Fibroblast of lung (primary cell): ENCODE results near the gene AQP9. TPM values are rescaled to one million over a fixed set of nuclear protein-coding genes. Genes with fewer than 3 reads are reported as not detected.

Source experiments
- DNase-seq, 2 donors: peaks; one replicate each; pipeline versions ENCODE4 v3.0.0 to v3.0.0-alpha.2; 2010; ENCODE audit warnings: low read depth in 2 of 2
- H2AFZ ChIP-seq: 2 replicates; pipeline ENCODE4 v1.5.1; 2012; ENCODE audit warnings: low read length, control low read depth, inconsistent platforms
- H3K27ac ChIP-seq: 2 replicates; pipeline ENCODE4 v1.5.1; 2011; ENCODE audit warnings: low read length, control low read depth; ENCODE audit not compliant: insufficient read depth
- H3K27me3 ChIP-seq: 2 replicates; pipeline ENCODE4 v1.5.1; 2011; ENCODE audit warnings: mild to moderate bottlenecking, low read length; ENCODE audit not compliant: control insufficient read depth, insufficient read depth
- H3K36me3 ChIP-seq: 2 replicates; pipeline ENCODE4 v1.5.1; 2011; ENCODE audit warnings: low read length; ENCODE audit not compliant: control insufficient read depth, insufficient read depth
- H3K4me1 ChIP-seq: 2 replicates; pipeline ENCODE4 v1.5.1; 2011; ENCODE audit warnings: low read length; ENCODE audit not compliant: control insufficient read depth, insufficient read depth; ENCODE audit errors: extremely low read depth
- H3K4me2 ChIP-seq: 2 replicates; pipeline ENCODE4 v1.5.1; 2011; ENCODE audit warnings: low read length, control low read depth; ENCODE audit not compliant: insufficient read depth; ENCODE audit errors: extremely low read depth
- H3K4me3 ChIP-seq, 4 experiments: fragments of 200-600 bp in 1 of 4; sonication (generic) in 1 of 4; replicated peaks in 1 of 4; 2 replicates each; pipeline ENCODE4 v1.5.1; 2011 to 2016; ENCODE audit warnings: low read length in 4 of 4, low read depth in 3 of 4, mild to moderate bottlenecking in 3 of 4, control low read depth in 2 of 4, inconsistent platforms in 1 of 4, mixed read lengths in 1 of 4; ENCODE audit not compliant: insufficient read depth in 1 of 4; ENCODE audit errors: control extremely low read depth in 1 of 4
- H3K79me2 ChIP-seq: 2 replicates; pipeline ENCODE4 v1.5.1; 2012; ENCODE audit warnings: mild to moderate bottlenecking, low read length, inconsistent platforms; ENCODE audit not compliant: control insufficient read depth, insufficient read depth
- H3K9ac ChIP-seq: 2 replicates; pipeline ENCODE4 v1.5.1; 2011; ENCODE audit warnings: mild to moderate bottlenecking, low read length, control low read depth; ENCODE audit not compliant: insufficient read depth
- H3K9me3 ChIP-seq: 2 replicates; pipeline ENCODE4 v1.5.1; 2012; ENCODE audit warnings: low read depth, low read length; ENCODE audit not compliant: control insufficient read depth, insufficient read depth
- H4K20me1 ChIP-seq: 2 replicates; pipeline ENCODE4 v1.5.1; 2011; ENCODE audit warnings: low read length; ENCODE audit not compliant: control insufficient read depth, insufficient read depth; ENCODE audit errors: extremely low read depth
- EZH2 ChIP-seq: IDR thresholded peaks from 2 replicates; pipeline ENCODE4 v1.5.1; 2012; ENCODE audit warnings: low read length, control low read depth, mild to moderate bottlenecking; ENCODE audit errors: missing control alignments
- polyA plus RNA-seq, 2 donors: library from polyadenylated mRNA; depleted of rRNA in 1 of 2; stranded (reverse) in 1 of 2; unstranded in 1 of 2; fragments of >200 nt; gene quantifications; 2 replicates each; pipeline ENCODE4 v1.2.1, GENCODE V29; 2011 to 2012; ENCODE audit warnings: missing spikeins in 1 of 2
- total RNA-seq: library from RNA; depleted of rRNA; stranded (reverse); fragments of >200 nt; gene quantifications from 2 replicates; pipeline ENCODE4 v1.2.1, GENCODE V29; 2014
- TF ChIP-seq, protein P1 (sequence below), 2 donors: IDR thresholded peaks in 1 of 2; conservative IDR thresholded peaks in 1 of 2; 1 replicate in 1 of 2; 2 replicates in 1 of 2; pipeline ENCODE4 v1.5.1; 2011 to 2012; ENCODE audit warnings: low read length in 2 of 2, control low read depth in 1 of 2, inconsistent platforms in 1 of 2, low read depth in 1 of 2, mild to moderate bottlenecking in 1 of 2

Gene AQP9
- total and polyA plus RNA-seq, 2 donors (not counting 1 experiment from before 2014, with no cell fraction given), result not detected

DNA sequence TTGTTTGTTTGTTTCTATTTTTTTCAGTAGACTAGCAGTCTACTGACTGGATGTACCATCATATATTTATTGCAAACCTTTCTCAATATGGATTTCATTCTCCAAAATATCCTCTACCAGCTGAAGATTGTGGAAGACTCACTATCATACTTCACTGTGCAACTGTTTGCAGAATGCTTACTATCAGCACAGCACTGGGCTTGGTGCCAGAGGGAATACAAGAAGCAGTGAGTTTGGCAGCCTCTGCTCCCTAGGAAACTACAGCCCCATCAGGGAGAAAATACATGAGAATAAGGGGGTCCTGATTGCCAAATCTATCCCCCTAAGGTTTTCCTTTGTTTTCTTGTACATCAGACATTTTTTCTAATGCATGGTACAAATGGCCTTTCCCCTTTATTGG lies 27.5 kb downstream of the AQP9 start:
- H3K9me3 ChIP-seq, result no peaks in the 10 kb centered on the region
- no peak overlapping the region for H3K4me3 ChIP-seq
- H2AFZ ChIP-seq, result no peak overlapping the region
- H3K4me2 ChIP-seq, result no peak overlapping the region
- TF ChIP-seq, protein P1, sequence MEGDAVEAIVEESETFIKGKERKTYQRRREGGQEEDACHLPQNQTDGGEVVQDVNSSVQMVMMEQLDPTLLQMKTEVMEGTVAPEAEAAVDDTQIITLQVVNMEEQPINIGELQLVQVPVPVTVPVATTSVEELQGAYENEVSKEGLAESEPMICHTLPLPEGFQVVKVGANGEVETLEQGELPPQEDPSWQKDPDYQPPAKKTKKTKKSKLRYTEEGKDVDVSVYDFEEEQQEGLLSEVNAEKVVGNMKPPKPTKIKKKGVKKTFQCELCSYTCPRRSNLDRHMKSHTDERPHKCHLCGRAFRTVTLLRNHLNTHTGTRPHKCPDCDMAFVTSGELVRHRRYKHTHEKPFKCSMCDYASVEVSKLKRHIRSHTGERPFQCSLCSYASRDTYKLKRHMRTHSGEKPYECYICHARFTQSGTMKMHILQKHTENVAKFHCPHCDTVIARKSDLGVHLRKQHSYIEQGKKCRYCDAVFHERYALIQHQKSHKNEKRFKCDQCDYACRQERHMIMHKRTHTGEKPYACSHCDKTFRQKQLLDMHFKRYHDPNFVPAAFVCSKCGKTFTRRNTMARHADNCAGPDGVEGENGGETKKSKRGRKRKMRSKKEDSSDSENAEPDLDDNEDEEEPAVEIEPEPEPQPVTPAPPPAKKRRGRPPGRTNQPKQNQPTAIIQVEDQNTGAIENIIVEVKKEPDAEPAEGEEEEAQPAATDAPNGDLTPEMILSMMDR (conservative IDR thresholded peaks at IDR 0.05 in 1 of 2, IDR thresholded peaks at IDR 0.05 in 1 of 2; ENCODE audit: low read depth in 1 of 2, low read length in 2 of 2), result no peak
- TF ChIP-seq EZH2, result no peak
- peak; percentile 17 to 58 for DNase-seq
- no peaks in the 10 kb centered on the region for H3K4me1 ChIP-seq
- no peak overlapping the region for H3K9ac ChIP-seq
- H3K27ac ChIP-seq, result no peak overlapping the region
- H3K79me2 ChIP-seq, result no peaks in the 10 kb centered on the region
- H4K20me1 ChIP-seq, result no peaks in the 10 kb centered on the region
- no peaks in the 10 kb centered on the region for H3K36me3 ChIP-seq
- peaks cover 6% of the 10 kb centered on the region for H3K27me3 ChIP-seq

DNA sequence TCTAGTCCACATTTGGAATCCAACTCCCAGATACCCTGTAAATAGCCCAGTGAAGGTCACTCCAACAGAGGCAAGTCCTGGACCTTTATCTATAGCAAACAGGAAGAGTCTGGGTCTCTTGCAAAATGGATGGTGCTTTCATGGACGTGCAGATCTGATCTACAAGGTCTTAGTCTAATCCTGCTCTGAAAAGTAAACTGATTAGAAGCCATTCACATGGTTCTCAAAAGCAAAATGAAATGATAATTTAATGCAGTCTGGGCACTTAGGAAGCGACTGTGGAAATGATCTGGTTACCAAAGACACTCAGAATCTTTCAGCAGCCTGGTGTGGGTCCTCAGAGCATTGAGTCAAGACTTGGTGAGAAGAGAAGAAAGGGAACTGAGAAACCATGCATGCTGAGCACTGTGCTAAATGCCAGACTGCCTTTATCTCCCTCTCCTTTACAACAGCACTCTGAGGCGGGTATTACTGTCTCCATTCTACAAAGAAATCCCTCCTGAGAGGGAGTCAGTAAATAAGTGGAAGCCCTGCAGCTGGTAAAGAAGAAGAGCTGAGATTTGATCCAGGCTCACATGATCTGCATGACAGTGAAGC lies 29.0 kb downstream of the AQP9 start:
- no peaks in the 10 kb centered on the region for H3K9me3 ChIP-seq
- H3K4me1 ChIP-seq, result no peaks in the 10 kb centered on the region
- H3K27ac ChIP-seq, result no peak overlapping the region
- H3K9ac ChIP-seq, result no peak overlapping the region
- H3K4me2 ChIP-seq, result no peak overlapping the region
- no peak overlapping the region for H2AFZ ChIP-seq
- H3K4me3 ChIP-seq, result no peak overlapping the region
- DNase-seq, result no peak
- H3K27me3 ChIP-seq, result peaks cover 7% of the 10 kb centered on the region
- no peaks in the 10 kb centered on the region for H3K79me2 ChIP-seq
- TF ChIP-seq, protein P1 (conservative IDR thresholded peaks at IDR 0.05 in 1 of 2, IDR thresholded peaks at IDR 0.05 in 1 of 2; ENCODE audit: low read depth in 1 of 2, low read length in 2 of 2), result no peak
- TF ChIP-seq EZH2, result no peak
- no peaks in the 10 kb centered on the region for H3K36me3 ChIP-seq
- H4K20me1 ChIP-seq, result no peaks in the 10 kb centered on the region

DNA sequence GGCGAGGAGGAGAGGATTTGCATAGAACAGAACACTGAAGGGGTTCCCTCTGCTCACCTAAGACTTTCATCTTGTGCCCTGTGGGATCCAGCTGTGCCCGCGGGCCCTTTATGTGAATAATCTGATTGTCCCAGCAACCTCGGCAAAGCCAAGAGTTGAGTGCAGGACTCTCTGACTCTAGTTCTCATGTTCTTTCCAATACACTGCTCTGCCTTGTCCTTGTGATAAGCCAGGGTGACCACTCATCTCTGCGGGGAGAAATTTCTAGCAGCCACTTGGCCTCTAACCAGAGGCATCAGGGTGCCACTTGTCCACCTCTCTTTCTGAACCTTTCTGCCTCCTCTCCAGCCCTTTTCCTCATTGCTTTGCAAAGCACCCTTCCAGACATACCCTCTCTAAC lies 31.8 kb downstream of the AQP9 start:
- no peaks in the 10 kb centered on the region for H4K20me1 ChIP-seq
- no peak for TF ChIP-seq EZH2
- TF ChIP-seq, protein P1 (conservative IDR thresholded peaks at IDR 0.05 in 1 of 2, IDR thresholded peaks at IDR 0.05 in 1 of 2; ENCODE audit: low read depth in 1 of 2, low read length in 2 of 2), result no peak
- H2AFZ ChIP-seq, result no peak overlapping the region
- H3K4me2 ChIP-seq, result no peak overlapping the region
- no peak for DNase-seq
- no peaks in the 10 kb centered on the region for H3K79me2 ChIP-seq
- no peak overlapping the region for H3K4me3 ChIP-seq
- no peaks in the 10 kb centered on the region for H3K9me3 ChIP-seq
- no peaks in the 10 kb centered on the region for H3K4me1 ChIP-seq
- H3K9ac ChIP-seq, result no peak overlapping the region
- no peak overlapping the region for H3K27ac ChIP-seq
- H3K27me3 ChIP-seq, result peaks cover 12% of the 10 kb centered on the region
- H3K36me3 ChIP-seq, result no peaks in the 10 kb centered on the region
